Astrocyte (in vitro differentiated cells and primary cell): Measurements from ENCODE around the gene SGPP1. TPM values are rescaled to one million over a fixed set of nuclear protein-coding genes. Genes with fewer than 3 reads are reported as not detected.

Experiments
- DNase-seq: peaks from one replicate; pipeline ENCODE4 v3.0.0-alpha.2; 2010; ENCODE audit warnings: low read depth
- FAIRE-seq: peaks from 2 replicates; lab custom pipeline; 2011; peaks lifted over from hg19 to GRCh38; lab: Jason Lieb, UNC
- H2AFZ ChIP-seq: 2 replicates; pipeline ENCODE4 v1.6.0; 2012; ENCODE audit warnings: low read depth, low read length, inconsistent platforms
- H3K27ac ChIP-seq: 2 replicates; pipeline ENCODE4 v1.5.1; 2011; ENCODE audit warnings: low read depth, low read length, inconsistent platforms
- H3K27me3 ChIP-seq: 2 replicates; pipeline ENCODE4 v1.6.0; 2011; ENCODE audit warnings: low read length, inconsistent platforms; ENCODE audit not compliant: insufficient read depth
- H3K36me3 ChIP-seq: 2 replicates; pipeline ENCODE4 v1.5.1; 2011; ENCODE audit warnings: low read length, inconsistent platforms; ENCODE audit not compliant: insufficient read depth
- H3K4me1 ChIP-seq: 2 replicates; pipeline ENCODE4 v1.5.1; 2011; ENCODE audit warnings: low read length, inconsistent platforms; ENCODE audit not compliant: insufficient read depth
- H3K4me2 ChIP-seq: 2 replicates; pipeline ENCODE4 v1.6.0; 2012; ENCODE audit warnings: low read length, inconsistent platforms
- H3K4me3 ChIP-seq: 2 replicates; pipeline ENCODE4 v1.5.1; 2011; ENCODE audit warnings: low read depth, mild to moderate bottlenecking, low read length, inconsistent platforms; ENCODE audit not compliant: insufficient read depth
- H3K79me2 ChIP-seq: 2 replicates; pipeline ENCODE4 v1.6.0; 2012; ENCODE audit warnings: mild to moderate bottlenecking, low read length, inconsistent platforms; ENCODE audit not compliant: insufficient read depth
- H3K9ac ChIP-seq: 2 replicates; pipeline ENCODE4 v1.6.0; 2012; ENCODE audit warnings: mild to moderate bottlenecking, low read length, inconsistent platforms
- H3K9me3 ChIP-seq: 2 replicates; pipeline ENCODE4 v1.5.1; 2012; ENCODE audit warnings: low read depth, mild to moderate bottlenecking, low read length, inconsistent platforms; ENCODE audit not compliant: insufficient read depth
- H4K20me1 ChIP-seq: 2 replicates; pipeline ENCODE4 v1.6.0; 2012; ENCODE audit warnings: low read length, inconsistent platforms; ENCODE audit not compliant: insufficient read depth
- H3K27ac Mint-ChIP-seq: one replicate; pipeline ENCODE4 v1.8.0; 2021; ENCODE audit warnings: mild to moderate bottlenecking, mixed read lengths; ENCODE audit not compliant: unreplicated experiment
- H3K27me3 Mint-ChIP-seq: one replicate; pipeline ENCODE4 v1.8.0; 2021; ENCODE audit warnings: low read depth, mixed read lengths; ENCODE audit not compliant: unreplicated experiment
- H3K36me3 Mint-ChIP-seq: one replicate; pipeline ENCODE4 v1.8.0; 2021; ENCODE audit warnings: low read depth, mixed read lengths; ENCODE audit not compliant: unreplicated experiment
- H3K4me1 Mint-ChIP-seq: one replicate; pipeline ENCODE4 v1.8.0; 2021; ENCODE audit warnings: low read depth, mixed read lengths; ENCODE audit not compliant: unreplicated experiment
- H3K4me3 Mint-ChIP-seq: one replicate; pipeline ENCODE4 v1.8.0; 2021; ENCODE audit warnings: mild to moderate bottlenecking, moderate library complexity, mixed read lengths; ENCODE audit not compliant: unreplicated experiment
- H3K9me3 Mint-ChIP-seq: one replicate; pipeline ENCODE4 v1.8.0; 2021; ENCODE audit warnings: mild to moderate bottlenecking, mixed read lengths; ENCODE audit not compliant: unreplicated experiment
- EZH2 ChIP-seq: IDR thresholded peaks from 2 replicates; pipeline ENCODE4 v1.6.1; 2012; ENCODE audit warnings: mild to moderate bottlenecking, low read length, inconsistent platforms; ENCODE audit not compliant: insufficient read depth
- total RNA-seq: library from RNA; stranded (reverse); gene quantifications from 2 replicates; pipeline ENCODE4 v1.2.1, GENCODE V29; 2021
- TF ChIP-seq, protein P1 (sequence below): IDR thresholded peaks from 2 replicates; pipeline ENCODE4 v1.5.1; 2011; ENCODE audit warnings: low read depth, mild to moderate bottlenecking, inconsistent platforms, low read length, moderate library complexity; ENCODE audit not compliant: insufficient read depth

The SGPP1 gene
- total RNA-seq, 1 donor from 2014 or later, result 13.9 TPM

DNA sequence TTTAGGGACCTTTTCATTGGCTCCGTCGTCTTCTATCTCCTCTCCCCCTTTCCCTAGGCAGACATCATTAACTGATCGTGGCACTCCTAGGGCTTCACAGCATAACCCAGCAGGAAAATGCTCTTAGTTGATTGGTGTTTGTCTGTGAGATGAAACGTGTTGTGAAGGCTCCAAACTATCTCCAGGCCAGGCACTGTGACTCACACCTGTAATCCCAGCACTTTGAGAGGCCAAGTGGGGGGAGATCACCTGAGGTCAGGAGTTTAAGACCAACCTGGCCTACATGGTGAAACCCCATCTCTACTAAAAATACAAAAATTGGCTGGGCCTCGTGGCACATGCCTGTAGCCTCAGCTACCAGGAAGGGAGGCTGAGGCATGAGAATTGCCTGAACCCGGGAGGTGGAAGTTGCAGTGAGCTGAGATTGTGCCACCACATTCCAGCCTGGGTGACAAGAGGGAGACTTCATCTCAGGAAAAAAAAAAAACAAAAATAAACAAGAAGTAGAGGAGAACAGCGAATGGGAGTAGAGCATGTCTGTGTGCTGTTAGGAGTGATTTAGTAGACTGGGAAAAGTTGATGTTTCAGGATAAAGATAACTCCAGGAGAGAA, 53.9 kb downstream of the SGPP1 start:
- TF ChIP-seq, protein P1, sequence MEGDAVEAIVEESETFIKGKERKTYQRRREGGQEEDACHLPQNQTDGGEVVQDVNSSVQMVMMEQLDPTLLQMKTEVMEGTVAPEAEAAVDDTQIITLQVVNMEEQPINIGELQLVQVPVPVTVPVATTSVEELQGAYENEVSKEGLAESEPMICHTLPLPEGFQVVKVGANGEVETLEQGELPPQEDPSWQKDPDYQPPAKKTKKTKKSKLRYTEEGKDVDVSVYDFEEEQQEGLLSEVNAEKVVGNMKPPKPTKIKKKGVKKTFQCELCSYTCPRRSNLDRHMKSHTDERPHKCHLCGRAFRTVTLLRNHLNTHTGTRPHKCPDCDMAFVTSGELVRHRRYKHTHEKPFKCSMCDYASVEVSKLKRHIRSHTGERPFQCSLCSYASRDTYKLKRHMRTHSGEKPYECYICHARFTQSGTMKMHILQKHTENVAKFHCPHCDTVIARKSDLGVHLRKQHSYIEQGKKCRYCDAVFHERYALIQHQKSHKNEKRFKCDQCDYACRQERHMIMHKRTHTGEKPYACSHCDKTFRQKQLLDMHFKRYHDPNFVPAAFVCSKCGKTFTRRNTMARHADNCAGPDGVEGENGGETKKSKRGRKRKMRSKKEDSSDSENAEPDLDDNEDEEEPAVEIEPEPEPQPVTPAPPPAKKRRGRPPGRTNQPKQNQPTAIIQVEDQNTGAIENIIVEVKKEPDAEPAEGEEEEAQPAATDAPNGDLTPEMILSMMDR, result no peak
- TF ChIP-seq EZH2, result no peak
- Histone ChIP-seq H3K9ac (no peak overlapping the region), H3K79me2 (no peaks in the 10 kb centered on the region), H3K36me3 (no peaks in the 10 kb centered on the region), H2AFZ (no peak overlapping the region), H3K4me1 (no peaks in the 10 kb centered on the region), H3K9me3 (no peaks in the 10 kb centered on the region), H4K20me1 (no peaks in the 10 kb centered on the region), H3K4me3 (no peak overlapping the region), H3K27me3 (no peaks in the 10 kb centered on the region), H3K27ac (no peak overlapping the region), H3K4me2 (no peak overlapping the region)
- DNase-seq, result no peak
- Mint-ChIP-seq H3K9me3 (no peaks in the 10 kb centered on the region), H3K27me3 (no peaks in the 10 kb centered on the region), H3K27ac (no peak overlapping the region), H3K36me3 (peaks cover 5% of the 10 kb centered on the region), H3K4me1 (peaks cover 6% of the 10 kb centered on the region), H3K4me3 (no peak overlapping the region)
- FAIRE-seq, result no peak

DNA sequence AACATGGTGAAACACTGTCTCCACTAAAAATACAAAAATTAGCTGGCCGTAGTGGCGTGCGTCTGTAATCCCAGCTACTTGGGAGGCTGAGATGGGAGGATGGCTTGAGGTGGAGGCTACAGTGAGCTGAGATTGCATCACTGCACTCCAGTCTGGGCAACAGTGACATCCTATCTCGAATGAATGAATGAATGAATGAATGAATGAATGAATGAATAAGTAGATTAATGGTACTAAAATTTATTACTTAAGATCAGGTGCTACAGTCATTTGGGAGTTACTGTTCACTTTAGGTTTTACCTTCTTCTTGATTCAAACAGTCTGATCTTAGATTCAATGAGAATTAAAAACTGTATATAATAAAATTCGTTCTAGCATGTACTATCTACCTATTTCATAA, 54.6 kb downstream of the SGPP1 start:
- Histone ChIP-seq H3K4me3 (no peak overlapping the region), H3K36me3 (no peaks in the 10 kb centered on the region), H3K27ac (no peak overlapping the region), H3K9me3 (no peaks in the 10 kb centered on the region), H3K4me2 (no peak overlapping the region), H3K79me2 (no peaks in the 10 kb centered on the region), H3K4me1 (no peaks in the 10 kb centered on the region), H2AFZ (no peak overlapping the region), H3K27me3 (no peaks in the 10 kb centered on the region), H4K20me1 (no peaks in the 10 kb centered on the region), H3K9ac (no peak overlapping the region)
- no peak for TF ChIP-seq EZH2
- TF ChIP-seq, protein P1, result no peak
- DNase-seq (no peak), FAIRE-seq (no peak)
- peak overlapping the region; percentile 34 for H3K4me3 Mint-ChIP-seq
- H3K27me3 Mint-ChIP-seq, result no peaks in the 10 kb centered on the region
- peaks cover 5% of the 10 kb centered on the region for H3K36me3 Mint-ChIP-seq
- peaks cover 6% of the 10 kb centered on the region for H3K4me1 Mint-ChIP-seq
- no peaks in the 10 kb centered on the region for H3K9me3 Mint-ChIP-seq
- H3K27ac Mint-ChIP-seq, result no peak overlapping the region

DNA sequence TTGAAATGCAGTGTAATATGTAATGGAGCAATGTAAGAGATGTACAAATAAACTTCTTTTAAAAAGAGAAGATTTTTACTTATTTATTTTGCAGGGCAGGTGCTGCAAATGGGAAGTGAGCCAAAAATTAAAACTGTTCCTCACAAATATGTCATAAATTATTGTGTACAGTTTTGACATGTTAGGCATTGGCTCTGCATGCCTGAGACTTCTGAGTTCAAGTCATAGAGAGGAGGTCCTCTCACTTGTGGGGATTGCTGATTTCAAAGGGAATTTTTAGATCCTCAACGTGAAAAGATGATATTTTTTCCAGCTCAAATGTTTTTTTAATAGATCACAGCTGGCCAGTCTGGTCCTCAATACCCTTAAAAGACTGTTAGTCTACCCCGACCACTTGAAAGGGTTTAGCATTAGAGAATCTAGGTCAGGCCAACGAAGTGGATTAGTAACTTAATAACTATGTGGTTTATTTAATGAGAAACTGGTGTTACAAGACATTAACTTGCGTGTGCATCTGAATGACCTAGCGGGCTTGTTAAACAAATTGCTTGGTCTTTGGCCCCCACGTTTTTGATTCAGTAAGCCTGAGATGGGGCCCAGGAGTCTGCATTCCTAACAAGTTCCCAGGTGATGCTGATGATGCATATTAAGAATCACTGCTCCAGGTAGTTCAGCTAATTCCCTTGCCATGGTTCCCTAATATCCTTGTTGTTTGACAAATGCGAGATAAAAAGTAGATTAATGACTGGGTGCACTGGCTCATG, 55.3 kb downstream of the SGPP1 start:
- no peak for TF ChIP-seq EZH2
- TF ChIP-seq, protein P1, result no peak
- Histone ChIP-seq H3K9ac (no peak overlapping the region), H3K36me3 (no peaks in the 10 kb centered on the region), H3K4me2 (no peak overlapping the region), H3K79me2 (no peaks in the 10 kb centered on the region), H3K4me1 (no peaks in the 10 kb centered on the region), H3K9me3 (no peaks in the 10 kb centered on the region), H2AFZ (no peak overlapping the region), H3K27me3 (no peaks in the 10 kb centered on the region), H3K4me3 (no peak overlapping the region), H4K20me1 (no peaks in the 10 kb centered on the region), H3K27ac (no peak overlapping the region)
- Mint-ChIP-seq H3K4me3 (peak overlapping the region; percentile 34), H3K27me3 (no peaks in the 10 kb centered on the region), H3K27ac (no peak overlapping the region), H3K9me3 (no peaks in the 10 kb centered on the region), H3K36me3 (peaks cover 5% of the 10 kb centered on the region), H3K4me1 (no peaks in the 10 kb centered on the region)
- DNase-seq, result peak; percentile 54
- no peak for FAIRE-seq
